SK-N-SH treated with all-trans-retinoic acid at 6 μM for 48 hours (cell line): ENCODE results near the gene CHST10.

Experiments used
- ARNTL ChIP-seq: fragments of 450-650 bp; formaldehyde crosslinking; IDR thresholded peaks from 2 replicates; pipeline ENCODE4 v1.5.0; 2020; ENCODE audit warnings: low read depth, mild to moderate bottlenecking, moderate library complexity, borderline replicate concordance
- BACH2 ChIP-seq: fragments of 250-450 bp; sonication (Bioruptor Pico); IDR thresholded peaks from 2 replicates; pipeline ENCODE4 v1.9.0; 2021; ENCODE audit warnings: mild to moderate bottlenecking, borderline replicate concordance
- GLIS3 ChIP-seq: fragments of 250-450 bp; sonication (Bioruptor Pico); IDR thresholded peaks from 2 replicates; pipeline ENCODE4 v1.5.0; 2020; ENCODE audit warnings: mild to moderate bottlenecking, moderate library complexity
- OSR1 ChIP-seq: fragments of 250-450 bp; sonication (Bioruptor Pico); IDR thresholded peaks from 2 replicates; pipeline ENCODE4 v1.8.0; 2022; ENCODE audit warnings: moderate library complexity, mild to moderate bottlenecking, inconsistent platforms
- PPARA ChIP-seq: fragments of 250-450 bp; sonication (Bioruptor Pico); IDR thresholded peaks from 2 replicates; pipeline ENCODE4 v1.5.0; 2020; ENCODE audit warnings: mild to moderate bottlenecking, borderline replicate concordance
- RARB ChIP-seq: fragments of 250-450 bp; sonication (Bioruptor Pico); IDR thresholded peaks from 2 replicates; pipeline ENCODE4 v1.8.0; 2021; ENCODE audit warnings: mild to moderate bottlenecking, moderate library complexity
- TCF4 ChIP-seq: fragments of 250-450 bp; sonication (Bioruptor Pico); IDR thresholded peaks from 2 replicates; pipeline ENCODE4 v1.8.0; 2021; ENCODE audit warnings: mild to moderate bottlenecking, moderate library complexity, borderline replicate concordance
- ZC3H10 ChIP-seq: fragments of 250-450 bp; sonication (Bioruptor Pico); IDR thresholded peaks from 2 replicates; pipeline ENCODE4 v1.5.1; 2021; ENCODE audit warnings: mild to moderate bottlenecking, moderate library complexity
- ZFP3 ChIP-seq: fragments of 250-450 bp; sonication (Bioruptor Pico); IDR thresholded peaks from 2 replicates; pipeline ENCODE4 v1.5.0; 2020; ENCODE audit warnings: mild to moderate bottlenecking, moderate library complexity
- ZFP30 ChIP-seq: fragments of 450-650 bp; formaldehyde crosslinking; IDR thresholded peaks from 2 replicates; pipeline ENCODE4 v1.5.0; 2022; ENCODE audit warnings: mild to moderate bottlenecking, moderate library complexity
- ZNF8 ChIP-seq: fragments of 450-650 bp; formaldehyde crosslinking; IDR thresholded peaks from 2 replicates; pipeline ENCODE4 v1.5.0; 2020; ENCODE audit warnings: mild to moderate bottlenecking, moderate library complexity
- TF ChIP-seq, protein P1 (sequence below): fragments of 250-450 bp; sonication (Bioruptor Pico); IDR thresholded peaks from 2 replicates; pipeline ENCODE4 v1.8.0; 2020; ENCODE audit warnings: mild to moderate bottlenecking, moderate library complexity, borderline replicate concordance
- TF ChIP-seq, protein P2 (sequence below): fragments of 250-450 bp; sonication (Bioruptor Pico); IDR thresholded peaks from 2 replicates; pipeline ENCODE4 v1.5.0; 2020; ENCODE audit warnings: mild to moderate bottlenecking, moderate library complexity
- TF ChIP-seq, protein P3 (sequence below): fragments of 250-450 bp; sonication (Bioruptor Pico); IDR thresholded peaks from 2 replicates; pipeline ENCODE4 v1.8.0; 2021; ENCODE audit warnings: low read depth, mild to moderate bottlenecking, moderate library complexity, borderline replicate concordance

DNA sequence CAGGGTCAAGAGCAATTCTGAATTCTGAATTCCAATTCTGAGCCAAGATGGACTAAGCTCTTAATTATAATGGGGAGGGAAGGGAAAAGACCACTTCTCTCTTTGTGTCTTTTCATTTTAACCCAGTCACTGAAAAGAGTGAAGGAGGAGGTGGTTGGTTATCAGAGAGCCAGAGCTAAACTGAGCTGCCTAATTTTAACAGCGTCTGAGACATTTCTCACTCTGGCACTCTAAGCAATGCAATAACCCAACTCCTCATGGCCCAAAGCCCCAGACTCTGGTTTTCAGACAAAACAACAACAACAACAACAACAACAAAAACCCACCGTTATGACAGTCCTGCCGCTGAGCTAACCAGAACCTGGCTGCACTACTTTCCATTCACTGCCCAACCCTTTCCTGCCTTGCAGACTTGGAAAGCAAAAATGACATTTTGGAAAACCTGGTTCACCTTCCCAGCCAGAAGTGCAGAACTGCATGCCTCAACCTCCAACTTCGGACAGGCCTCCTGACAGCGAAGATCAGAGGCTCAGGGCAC lies 1.0 kb downstream of the CHST10 start:
- TF ChIP-seq ZFP30 (CRISPR knock-in tag) (no peak), ZNF8 (CRISPR knock-in tag) (no peak), BACH2 (CRISPR knock-in tag) (no peak), TCF4 (no peak), PPARA (CRISPR knock-in tag) (no peak), ZC3H10 (CRISPR knock-in tag) (no peak), OSR1 (CRISPR knock-in tag) (no peak), ZFP3 (no peak), GLIS3 (CRISPR knock-in tag) (no peak), RARB (no peak), ARNTL (CRISPR knock-in tag) (no peak)
- TF ChIP-seq, protein P1, sequence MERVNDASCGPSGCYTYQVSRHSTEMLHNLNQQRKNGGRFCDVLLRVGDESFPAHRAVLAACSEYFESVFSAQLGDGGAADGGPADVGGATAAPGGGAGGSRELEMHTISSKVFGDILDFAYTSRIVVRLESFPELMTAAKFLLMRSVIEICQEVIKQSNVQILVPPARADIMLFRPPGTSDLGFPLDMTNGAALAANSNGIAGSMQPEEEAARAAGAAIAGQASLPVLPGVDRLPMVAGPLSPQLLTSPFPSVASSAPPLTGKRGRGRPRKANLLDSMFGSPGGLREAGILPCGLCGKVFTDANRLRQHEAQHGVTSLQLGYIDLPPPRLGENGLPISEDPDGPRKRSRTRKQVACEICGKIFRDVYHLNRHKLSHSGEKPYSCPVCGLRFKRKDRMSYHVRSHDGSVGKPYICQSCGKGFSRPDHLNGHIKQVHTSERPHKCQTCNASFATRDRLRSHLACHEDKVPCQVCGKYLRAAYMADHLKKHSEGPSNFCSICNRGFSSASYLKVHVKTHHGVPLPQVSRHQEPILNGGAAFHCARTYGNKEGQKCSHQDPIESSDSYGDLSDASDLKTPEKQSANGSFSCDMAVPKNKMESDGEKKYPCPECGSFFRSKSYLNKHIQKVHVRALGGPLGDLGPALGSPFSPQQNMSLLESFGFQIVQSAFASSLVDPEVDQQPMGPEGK (CRISPR knock-in tag) = no peak
- TF ChIP-seq, protein P2, sequence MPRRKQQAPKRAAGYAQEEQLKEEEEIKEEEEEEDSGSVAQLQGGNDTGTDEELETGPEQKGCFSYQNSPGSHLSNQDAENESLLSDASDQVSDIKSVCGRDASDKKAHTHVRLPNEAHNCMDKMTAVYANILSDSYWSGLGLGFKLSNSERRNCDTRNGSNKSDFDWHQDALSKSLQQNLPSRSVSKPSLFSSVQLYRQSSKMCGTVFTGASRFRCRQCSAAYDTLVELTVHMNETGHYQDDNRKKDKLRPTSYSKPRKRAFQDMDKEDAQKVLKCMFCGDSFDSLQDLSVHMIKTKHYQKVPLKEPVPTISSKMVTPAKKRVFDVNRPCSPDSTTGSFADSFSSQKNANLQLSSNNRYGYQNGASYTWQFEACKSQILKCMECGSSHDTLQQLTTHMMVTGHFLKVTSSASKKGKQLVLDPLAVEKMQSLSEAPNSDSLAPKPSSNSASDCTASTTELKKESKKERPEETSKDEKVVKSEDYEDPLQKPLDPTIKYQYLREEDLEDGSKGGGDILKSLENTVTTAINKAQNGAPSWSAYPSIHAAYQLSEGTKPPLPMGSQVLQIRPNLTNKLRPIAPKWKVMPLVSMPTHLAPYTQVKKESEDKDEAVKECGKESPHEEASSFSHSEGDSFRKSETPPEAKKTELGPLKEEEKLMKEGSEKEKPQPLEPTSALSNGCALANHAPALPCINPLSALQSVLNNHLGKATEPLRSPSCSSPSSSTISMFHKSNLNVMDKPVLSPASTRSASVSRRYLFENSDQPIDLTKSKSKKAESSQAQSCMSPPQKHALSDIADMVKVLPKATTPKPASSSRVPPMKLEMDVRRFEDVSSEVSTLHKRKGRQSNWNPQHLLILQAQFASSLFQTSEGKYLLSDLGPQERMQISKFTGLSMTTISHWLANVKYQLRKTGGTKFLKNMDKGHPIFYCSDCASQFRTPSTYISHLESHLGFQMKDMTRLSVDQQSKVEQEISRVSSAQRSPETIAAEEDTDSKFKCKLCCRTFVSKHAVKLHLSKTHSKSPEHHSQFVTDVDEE = no peak
- TF ChIP-seq, protein P3, sequence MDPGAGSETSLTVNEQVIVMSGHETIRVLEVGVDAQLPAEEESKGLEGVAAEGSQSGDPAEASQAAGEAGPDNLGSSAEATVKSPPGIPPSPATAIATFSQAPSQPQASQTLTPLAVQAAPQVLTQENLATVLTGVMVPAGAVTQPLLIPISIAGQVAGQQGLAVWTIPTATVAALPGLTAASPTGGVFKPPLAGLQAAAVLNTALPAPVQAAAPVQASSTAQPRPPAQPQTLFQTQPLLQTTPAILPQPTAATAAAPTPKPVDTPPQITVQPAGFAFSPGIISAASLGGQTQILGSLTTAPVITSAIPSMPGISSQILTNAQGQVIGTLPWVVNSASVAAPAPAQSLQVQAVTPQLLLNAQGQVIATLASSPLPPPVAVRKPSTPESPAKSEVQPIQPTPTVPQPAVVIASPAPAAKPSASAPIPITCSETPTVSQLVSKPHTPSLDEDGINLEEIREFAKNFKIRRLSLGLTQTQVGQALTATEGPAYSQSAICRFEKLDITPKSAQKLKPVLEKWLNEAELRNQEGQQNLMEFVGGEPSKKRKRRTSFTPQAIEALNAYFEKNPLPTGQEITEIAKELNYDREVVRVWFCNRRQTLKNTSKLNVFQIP = no peak
